WTC11 (cell line): Measurements from ENCODE around the gene NSUN7. TPM values are rescaled to one million over a fixed set of nuclear protein-coding genes. Genes with fewer than 3 reads are reported as not detected.

Experiments used
- ATAC-seq: fragments of 200-7000 bp; cut with Tn5 transposase; 2 replicates; pipeline ENCODE4 v1.10.0; 2021; ENCODE audit warnings: mild to moderate bottlenecking, moderate library complexity
- CTCF ChIA-PET: fragments of 300-600 bp; sonication (Branson Sonifier 250); formaldehyde crosslinking; loops from one replicate; lab custom pipeline; 2021; ENCODE audit warnings: antibody characterized with exemption; lab: Charles Lee
- POLR2A ChIA-PET: fragments of 350-600 bp; sonication (Branson Sonifier 250); formaldehyde crosslinking; loops from one replicate; lab custom pipeline; 2021; ENCODE audit warnings: antibody characterized with exemption; lab: Charles Lee
- DNase-seq: peaks from one replicate; pipeline ENCODE4 v3.0.0; 2021; ENCODE audit warnings: low spot score
- H3K27ac Mint-ChIP-seq: 2 replicates; pipeline ENCODE4 v1.8.0; 2021; ENCODE audit warnings: mixed read lengths
- H3K27me3 Mint-ChIP-seq: 2 replicates; pipeline ENCODE4 v1.8.0; 2021; ENCODE audit warnings: low read depth, mild to moderate bottlenecking, moderate library complexity, mixed read lengths
- H3K36me3 Mint-ChIP-seq: 2 replicates; pipeline ENCODE4 v1.8.0; 2021; ENCODE audit warnings: mixed read lengths
- H3K4me1 Mint-ChIP-seq: 2 replicates; pipeline ENCODE4 v1.8.0; 2022; ENCODE audit warnings: mixed read lengths
- H3K4me3 Mint-ChIP-seq: 2 replicates; pipeline ENCODE4 v1.8.0; 2021; ENCODE audit warnings: mild to moderate bottlenecking, moderate library complexity, mixed read lengths
- H3K9me3 Mint-ChIP-seq: 2 replicates; pipeline ENCODE4 v1.8.0; 2021; ENCODE audit warnings: mixed read lengths
- GTF2I ChIP-seq: fragments of 250-450 bp; sonication (Bioruptor Pico); conservative IDR thresholded peaks from 2 replicates; pipeline ENCODE4 v1.4.0; 2021; ENCODE audit warnings: mild to moderate bottlenecking
- TP53 ChIP-seq: sonication (generic); formaldehyde crosslinking; IDR thresholded peaks from 2 replicates; pipeline ENCODE4 v1.8.1; 2023; ENCODE audit warnings: mild to moderate bottlenecking, missing genetic modification reagents
- total RNA-seq: library from RNA; stranded (reverse); gene quantifications from 3 replicates; pipeline ENCODE4 v1.2.3, GENCODE V29; 2021
- TF ChIP-seq, protein P1 (sequence below): sonication (generic); formaldehyde crosslinking; IDR thresholded peaks from 2 replicates; pipeline ENCODE4 v1.8.1; 2023; ENCODE audit warnings: mild to moderate bottlenecking, missing genetic modification reagents, moderate library complexity
- TF ChIP-seq, protein P2 (sequence below): sonication (generic); formaldehyde crosslinking; IDR thresholded peaks from 2 replicates; pipeline ENCODE4 v1.8.1; 2022; ENCODE audit warnings: low read depth, mild to moderate bottlenecking, moderate library complexity, missing genetic modification reagents, borderline replicate concordance
- TF ChIP-seq, protein P3 (sequence below): fragments of 250-450 bp; sonication (Bioruptor Pico); IDR thresholded peaks from 2 replicates; pipeline ENCODE4 v2.1.2; 2022; ENCODE audit warnings: mild to moderate bottlenecking, moderate library complexity
- TF ChIP-seq, protein P4 (sequence below): sonication (generic); formaldehyde crosslinking; IDR thresholded peaks from 2 replicates; pipeline ENCODE4 v1.8.1; 2022; ENCODE audit warnings: low read depth, missing genetic modification reagents, borderline replicate concordance

Gene NSUN7
- total RNA-seq, 1 experiment from 2014 or later = 24.1 TPM

DNA sequence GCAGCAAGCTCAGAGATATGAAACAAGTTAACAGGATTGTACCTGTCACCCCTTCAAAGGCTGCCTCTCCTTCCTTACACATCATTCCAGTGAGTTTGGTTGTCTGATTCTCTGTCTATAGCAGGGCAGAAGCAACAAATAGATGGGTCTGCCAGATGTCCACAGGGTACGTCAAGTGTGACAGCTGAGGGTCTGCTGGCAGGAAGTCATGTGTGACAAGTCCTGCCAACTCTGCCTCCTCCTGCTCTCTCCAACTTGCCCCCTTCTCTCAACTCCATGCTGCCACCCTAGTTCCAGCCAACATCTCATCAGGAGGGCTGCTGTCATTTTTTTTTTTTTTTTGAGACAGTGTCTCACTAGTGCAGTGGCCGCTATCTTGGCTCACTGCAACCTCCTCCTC, 109.2 kb downstream of the NSUN7 start:
- H3K27ac Mint-ChIP-seq = no peak overlapping the region

More for the DNA sequence above, 109.2 kb downstream of the NSUN7 start:
- Mint-ChIP-seq H3K9me3 (no peaks in the 10 kb centered on the region), H3K27me3 (no peaks in the 10 kb centered on the region), H3K4me3 (no peak overlapping the region), H3K36me3 (peaks cover 3% of the 10 kb centered on the region; the same call in 1 of the 2 replicates), H3K4me1 (peaks cover 13% of the 10 kb centered on the region)
- ChIA-PET POLR2A (no interaction called here), CTCF (interaction anchor here (0.6 to 1.5 kb wide), 3 partner anchors 18 to 48 kb away, joined by 3 to 5 read pairs (median 4); no protein-coding TSS in a partner anchor)
- DNase-seq = no peak
- no peak for TF ChIP-seq TP53 (CRISPR knock-in tag)
- TF ChIP-seq, protein P1, sequence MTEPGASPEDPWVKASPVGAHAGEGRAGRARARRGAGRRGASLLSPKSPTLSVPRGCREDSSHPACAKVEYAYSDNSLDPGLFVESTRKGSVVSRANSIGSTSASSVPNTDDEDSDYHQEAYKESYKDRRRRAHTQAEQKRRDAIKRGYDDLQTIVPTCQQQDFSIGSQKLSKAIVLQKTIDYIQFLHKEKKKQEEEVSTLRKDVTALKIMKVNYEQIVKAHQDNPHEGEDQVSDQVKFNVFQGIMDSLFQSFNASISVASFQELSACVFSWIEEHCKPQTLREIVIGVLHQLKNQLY (CRISPR knock-in tag) = no peak
- TF ChIP-seq, protein P2, sequence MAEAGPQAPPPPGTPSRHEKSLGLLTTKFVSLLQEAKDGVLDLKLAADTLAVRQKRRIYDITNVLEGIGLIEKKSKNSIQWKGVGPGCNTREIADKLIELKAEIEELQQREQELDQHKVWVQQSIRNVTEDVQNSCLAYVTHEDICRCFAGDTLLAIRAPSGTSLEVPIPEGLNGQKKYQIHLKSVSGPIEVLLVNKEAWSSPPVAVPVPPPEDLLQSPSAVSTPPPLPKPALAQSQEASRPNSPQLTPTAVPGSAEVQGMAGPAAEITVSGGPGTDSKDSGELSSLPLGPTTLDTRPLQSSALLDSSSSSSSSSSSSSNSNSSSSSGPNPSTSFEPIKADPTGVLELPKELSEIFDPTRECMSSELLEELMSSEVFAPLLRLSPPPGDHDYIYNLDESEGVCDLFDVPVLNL = no peak
- no peak for TF ChIP-seq GTF2I (CRISPR knock-in tag)
- TF ChIP-seq, protein P3, sequence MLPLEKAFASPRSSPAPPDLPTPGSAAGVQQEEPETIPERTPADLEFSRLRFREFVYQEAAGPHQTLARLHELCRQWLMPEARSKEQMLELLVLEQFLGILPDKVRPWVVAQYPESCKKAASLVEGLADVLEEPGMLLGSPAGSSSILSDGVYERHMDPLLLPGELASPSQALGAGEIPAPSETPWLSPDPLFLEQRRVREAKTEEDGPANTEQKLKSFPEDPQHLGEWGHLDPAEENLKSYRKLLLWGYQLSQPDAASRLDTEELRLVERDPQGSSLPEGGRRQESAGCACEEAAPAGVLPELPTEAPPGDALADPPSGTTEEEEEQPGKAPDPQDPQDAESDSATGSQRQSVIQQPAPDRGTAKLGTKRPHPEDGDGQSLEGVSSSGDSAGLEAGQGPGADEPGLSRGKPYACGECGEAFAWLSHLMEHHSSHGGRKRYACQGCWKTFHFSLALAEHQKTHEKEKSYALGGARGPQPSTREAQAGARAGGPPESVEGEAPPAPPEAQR = no peak
- TF ChIP-seq, protein P4, sequence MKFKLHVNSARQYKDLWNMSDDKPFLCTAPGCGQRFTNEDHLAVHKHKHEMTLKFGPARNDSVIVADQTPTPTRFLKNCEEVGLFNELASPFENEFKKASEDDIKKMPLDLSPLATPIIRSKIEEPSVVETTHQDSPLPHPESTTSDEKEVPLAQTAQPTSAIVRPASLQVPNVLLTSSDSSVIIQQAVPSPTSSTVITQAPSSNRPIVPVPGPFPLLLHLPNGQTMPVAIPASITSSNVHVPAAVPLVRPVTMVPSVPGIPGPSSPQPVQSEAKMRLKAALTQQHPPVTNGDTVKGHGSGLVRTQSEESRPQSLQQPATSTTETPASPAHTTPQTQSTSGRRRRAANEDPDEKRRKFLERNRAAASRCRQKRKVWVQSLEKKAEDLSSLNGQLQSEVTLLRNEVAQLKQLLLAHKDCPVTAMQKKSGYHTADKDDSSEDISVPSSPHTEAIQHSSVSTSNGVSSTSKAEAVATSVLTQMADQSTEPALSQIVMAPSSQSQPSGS = no peak
- no peak for ATAC-seq

Other genes with a start within 250 kb of the NSUN7 start
- gene RBM47, start 120.1 kb upstream of the NSUN7 start, total RNA-seq = 89.0 to 97.9 TPM (median 92.5 TPM) in 3 replicates